ENCODE measurements around the gene LCP1. TPM values are rescaled to one million over a fixed set of nuclear protein-coding genes. Genes with fewer than 3 reads are reported as not detected.
"Not testable (repeated sequence)": the region's sequence is repeated elsewhere in the genome, so short reads cannot be mapped to it uniquely, and the experiment has no call there.

The LCP1 gene, protein sequence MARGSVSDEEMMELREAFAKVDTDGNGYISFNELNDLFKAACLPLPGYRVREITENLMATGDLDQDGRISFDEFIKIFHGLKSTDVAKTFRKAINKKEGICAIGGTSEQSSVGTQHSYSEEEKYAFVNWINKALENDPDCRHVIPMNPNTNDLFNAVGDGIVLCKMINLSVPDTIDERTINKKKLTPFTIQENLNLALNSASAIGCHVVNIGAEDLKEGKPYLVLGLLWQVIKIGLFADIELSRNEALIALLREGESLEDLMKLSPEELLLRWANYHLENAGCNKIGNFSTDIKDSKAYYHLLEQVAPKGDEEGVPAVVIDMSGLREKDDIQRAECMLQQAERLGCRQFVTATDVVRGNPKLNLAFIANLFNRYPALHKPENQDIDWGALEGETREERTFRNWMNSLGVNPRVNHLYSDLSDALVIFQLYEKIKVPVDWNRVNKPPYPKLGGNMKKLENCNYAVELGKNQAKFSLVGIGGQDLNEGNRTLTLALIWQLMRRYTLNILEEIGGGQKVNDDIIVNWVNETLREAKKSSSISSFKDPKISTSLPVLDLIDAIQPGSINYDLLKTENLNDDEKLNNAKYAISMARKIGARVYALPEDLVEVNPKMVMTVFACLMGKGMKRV
- 0.26 and 0.53 TPM in 2 replicates for total RNA-seq

DNA sequence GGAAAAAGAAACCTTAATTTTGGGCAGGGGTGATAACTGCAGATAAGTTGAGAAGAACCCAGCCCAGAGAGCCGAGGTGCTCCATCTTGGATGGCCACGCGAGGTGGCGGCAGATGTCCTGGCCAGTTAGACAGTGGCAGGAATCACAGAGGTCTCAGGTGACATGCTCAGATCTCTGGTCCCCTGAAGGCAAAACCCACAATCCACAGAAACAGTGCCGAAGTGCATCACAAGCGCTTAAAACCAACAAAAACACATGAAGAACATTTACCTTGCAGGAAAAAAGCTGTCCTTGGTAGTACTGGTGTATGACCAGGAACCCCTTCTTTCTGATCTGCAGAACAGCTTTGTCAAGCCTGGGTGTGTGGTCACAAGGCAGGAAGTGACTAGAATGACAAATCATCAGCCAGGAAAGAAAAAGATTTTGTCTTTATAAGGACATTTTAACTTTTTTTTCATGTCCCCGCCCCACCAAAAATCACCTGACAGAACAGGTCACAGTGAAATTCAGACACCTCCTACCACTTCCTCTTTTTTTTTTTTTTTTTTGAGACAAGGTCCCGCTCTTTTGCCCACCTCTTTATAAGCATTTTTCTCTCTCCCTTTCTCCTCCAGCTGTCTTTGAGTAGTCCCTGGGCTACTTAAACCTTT, at the start of gene LCP1:
TSS of gene LCP1 (minus strand) at position 338 of the 651 bp plus-strand sequence. CDS start 22,515 bp downstream, outside the sequence.
- TF ChIP-seq, protein P1, sequence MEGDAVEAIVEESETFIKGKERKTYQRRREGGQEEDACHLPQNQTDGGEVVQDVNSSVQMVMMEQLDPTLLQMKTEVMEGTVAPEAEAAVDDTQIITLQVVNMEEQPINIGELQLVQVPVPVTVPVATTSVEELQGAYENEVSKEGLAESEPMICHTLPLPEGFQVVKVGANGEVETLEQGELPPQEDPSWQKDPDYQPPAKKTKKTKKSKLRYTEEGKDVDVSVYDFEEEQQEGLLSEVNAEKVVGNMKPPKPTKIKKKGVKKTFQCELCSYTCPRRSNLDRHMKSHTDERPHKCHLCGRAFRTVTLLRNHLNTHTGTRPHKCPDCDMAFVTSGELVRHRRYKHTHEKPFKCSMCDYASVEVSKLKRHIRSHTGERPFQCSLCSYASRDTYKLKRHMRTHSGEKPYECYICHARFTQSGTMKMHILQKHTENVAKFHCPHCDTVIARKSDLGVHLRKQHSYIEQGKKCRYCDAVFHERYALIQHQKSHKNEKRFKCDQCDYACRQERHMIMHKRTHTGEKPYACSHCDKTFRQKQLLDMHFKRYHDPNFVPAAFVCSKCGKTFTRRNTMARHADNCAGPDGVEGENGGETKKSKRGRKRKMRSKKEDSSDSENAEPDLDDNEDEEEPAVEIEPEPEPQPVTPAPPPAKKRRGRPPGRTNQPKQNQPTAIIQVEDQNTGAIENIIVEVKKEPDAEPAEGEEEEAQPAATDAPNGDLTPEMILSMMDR (IDR thresholded peaks at IDR 0.05; ENCODE audit: insufficient read depth, low read length, severe bottlenecking): no peak
- H3K27me3 ChIP-seq (ENCODE audit: control insufficient read depth, insufficient read depth, low read length): no peaks in the 10 kb centered on the region
- no peak within 1 kb of the TSS for H3K4me3 ChIP-seq (ENCODE audit: low read depth, low read length)
- H3K36me3 ChIP-seq (ENCODE audit: control insufficient read depth, insufficient read depth, low read length): no peaks in the 10 kb centered on the region
- DNase-seq (ENCODE audit: low read depth) (no peak), FAIRE-seq (no peak)

DNA sequence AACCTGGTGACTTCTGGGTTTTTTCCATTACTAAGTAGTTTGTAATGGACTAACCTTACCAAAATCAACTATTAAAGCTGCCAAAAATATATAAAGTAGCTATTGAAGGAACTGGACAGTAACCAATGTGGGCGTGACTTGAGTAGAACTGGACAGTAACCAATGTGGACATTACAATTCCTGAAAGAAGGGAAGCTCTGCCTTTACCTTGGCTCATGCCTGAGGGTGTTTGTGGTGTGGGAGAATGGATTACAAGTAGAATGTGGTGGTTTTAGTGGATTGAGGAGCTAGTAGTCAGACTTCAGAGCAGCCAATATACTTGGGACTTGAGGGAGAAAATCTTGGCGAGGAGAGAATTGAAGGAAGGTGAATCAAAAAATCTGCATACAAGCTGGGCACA, 47.3 kb upstream of the LCP1 start:
- TF ChIP-seq, protein P1 (IDR thresholded peaks at IDR 0.05; ENCODE audit: insufficient read depth, low read length, severe bottlenecking): no peak
- Histone ChIP-seq H3K4me3 (ENCODE audit: low read depth, low read length) (no peak overlapping the region), H3K36me3 (ENCODE audit: control insufficient read depth, insufficient read depth, low read length) (no peaks in the 10 kb centered on the region), H3K27me3 (ENCODE audit: control insufficient read depth, insufficient read depth, low read length) (no peaks in the 10 kb centered on the region)
- FAIRE-seq: no peak
- no peak for DNase-seq (ENCODE audit: low read depth)

DNA sequence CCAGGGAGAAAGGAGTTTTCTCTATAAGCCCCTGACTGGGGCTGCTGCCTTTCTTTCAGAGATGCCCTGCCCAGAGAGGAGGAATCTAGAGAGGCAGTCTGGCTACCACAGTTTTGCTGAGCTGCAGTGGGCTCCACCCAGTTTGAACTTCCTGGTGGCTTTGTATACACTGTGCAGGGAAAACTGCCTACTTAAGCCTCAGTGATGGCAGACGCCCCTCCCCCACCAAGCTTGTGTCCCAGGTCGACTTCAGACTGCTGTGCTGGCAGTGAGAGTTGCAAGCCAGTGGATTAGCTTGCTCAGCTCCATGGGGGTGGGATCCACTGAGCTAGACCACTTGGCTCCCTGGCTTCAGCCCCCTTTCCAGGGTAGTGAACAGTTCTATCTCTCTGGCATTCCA, 38.3 kb upstream of the LCP1 start:
- not testable (repeated sequence) for FAIRE-seq; H3K27me3 ChIP-seq (ENCODE audit: control insufficient read depth, insufficient read depth, low read length); H3K36me3 ChIP-seq (ENCODE audit: control insufficient read depth, insufficient read depth, low read length); H3K4me3 ChIP-seq (ENCODE audit: low read depth, low read length); DNase-seq (ENCODE audit: low read depth)

- H3K27me3 ChIP-seq (ENCODE audit: control insufficient read depth, insufficient read depth, low read length); H3K36me3 ChIP-seq (ENCODE audit: control insufficient read depth, insufficient read depth, low read length); H3K4me3 ChIP-seq (ENCODE audit: low read depth, low read length); FAIRE-seq; DNase-seq (ENCODE audit: low read depth): not testable (repeated sequence)
Measured at GRCh38 chr13:46214741-46215140, 32.8 kb upstream of the LCP1 start.

- H3K27me3 ChIP-seq (ENCODE audit: control insufficient read depth, insufficient read depth, low read length): peaks cover 3% of the 10 kb centered on the region
- FAIRE-seq: no peak
Measured at GRCh38 chr13:46213242-46213641, 31.3 kb upstream of the LCP1 start.

GRCh38 chr13:46211483-46212351, 29.7 kb upstream of the LCP1 start, which contains the start of gene LRRC63:
Gene LRRC63, plus strand, starts transcription at chr13:46211928. Its CDS starts 1,107 bp downstream, at chr13:46213035.
- TF ChIP-seq, protein P1 (IDR thresholded peaks at IDR 0.05; ENCODE audit: insufficient read depth, low read length, severe bottlenecking): no peak
- Histone ChIP-seq H3K36me3 (ENCODE audit: control insufficient read depth, insufficient read depth, low read length) (no peaks in the 10 kb centered on the region), H3K4me3 (ENCODE audit: low read depth, low read length) (peak within 1 kb of the TSS; percentile 30), H3K27me3 (ENCODE audit: control insufficient read depth, insufficient read depth, low read length) (peaks cover 3% of the 10 kb centered on the region)
- no peak for FAIRE-seq
- peak; percentile 26 for DNase-seq (ENCODE audit: low read depth)

More at GRCh38 chr13:46213242-46213641, 31.3 kb upstream of the LCP1 start:
- TF ChIP-seq, protein P1 (IDR thresholded peaks at IDR 0.05; ENCODE audit: insufficient read depth, low read length, severe bottlenecking): no peak
- no peak overlapping the region for H3K4me3 ChIP-seq (ENCODE audit: low read depth, low read length)
- H3K36me3 ChIP-seq (ENCODE audit: control insufficient read depth, insufficient read depth, low read length): no peaks in the 10 kb centered on the region
- no peak for DNase-seq (ENCODE audit: low read depth)
